ENCODE data around the gene ZNF574.

Gene ZNF574

GRCh38 chr19:42054205-42054604, 21.8 kb upstream of the ZNF574 start:
- no peak for DNase-seq (ENCODE audit: low read depth in 2 of 2)

DNA sequence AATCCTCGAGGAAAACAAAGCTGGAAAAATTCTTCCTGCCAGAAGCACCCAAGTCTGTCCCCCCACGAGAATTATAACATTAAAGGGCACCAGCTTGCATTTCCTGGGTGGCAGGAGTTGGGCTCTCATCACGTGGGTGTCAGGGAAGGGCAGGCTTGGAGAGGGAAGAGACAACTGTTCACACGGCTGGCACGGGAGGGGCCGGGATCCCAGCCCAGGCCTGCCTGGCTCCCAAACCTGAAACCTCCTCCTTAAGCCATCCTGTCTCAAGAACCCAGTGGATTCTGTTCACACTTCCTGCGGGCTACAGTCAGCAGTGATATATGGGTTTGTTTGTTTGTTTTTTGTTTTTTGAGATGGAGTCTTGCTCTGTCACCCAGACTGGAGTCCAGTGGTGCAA, 18.1 kb upstream of the ZNF574 start:
- no peak for DNase-seq (ENCODE audit: low read depth in 2 of 2)

- no peak for DNase-seq (ENCODE audit: low read depth in 2 of 2)
These were observed 16.8 kb upstream of the ZNF574 start for GRCh38 chr19:42059196-42059595.

- no peak for DNase-seq (ENCODE audit: low read depth in 2 of 2)
These were observed 15.8 kb upstream of the ZNF574 start for GRCh38 chr19:42060117-42060516.

DNA sequence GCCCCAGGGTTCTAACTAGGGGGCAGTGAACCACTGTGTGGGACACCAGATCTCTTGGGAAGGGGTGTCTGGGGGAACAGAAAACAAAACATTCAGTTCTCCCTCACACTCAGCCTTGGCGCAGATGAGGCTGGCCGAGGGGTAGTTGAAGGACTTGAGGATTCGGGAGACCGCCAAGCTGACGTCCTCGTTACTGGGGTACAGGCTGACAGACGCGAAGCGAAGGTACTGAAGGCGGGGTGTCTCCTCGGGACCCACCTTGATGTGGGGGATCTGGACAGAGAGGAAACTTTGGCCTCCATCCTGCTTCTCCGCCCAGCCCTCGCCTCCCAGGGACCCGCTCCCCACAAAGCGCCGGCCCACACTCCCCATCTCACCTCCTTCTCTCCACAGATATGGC, 13.6 kb upstream of the ZNF574 start:
- DNase-seq (ENCODE audit: low read depth in 2 of 2) = no peak

DNA sequence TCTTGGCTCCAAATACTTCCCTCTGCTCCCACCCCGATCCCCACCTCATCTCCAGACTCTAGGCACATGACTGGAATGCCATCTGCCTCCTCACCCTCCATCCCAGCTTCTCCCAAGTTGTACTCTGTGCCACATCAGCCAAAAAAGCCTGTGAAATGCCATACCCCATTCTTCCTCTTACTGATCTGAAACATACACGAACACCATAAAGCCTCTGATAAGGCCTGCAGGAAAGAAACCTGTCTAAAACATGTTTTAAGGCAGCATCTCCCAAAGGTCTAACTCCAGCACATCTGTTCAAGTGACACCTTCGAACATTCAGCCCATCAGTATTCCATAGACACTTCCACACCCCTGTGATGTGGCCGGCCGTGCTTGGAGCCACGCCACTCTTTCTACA, 11.5 kb upstream of the ZNF574 start:
- DNase-seq (ENCODE audit: low read depth in 2 of 2) = no peak

- no peak for DNase-seq (ENCODE audit: low read depth in 2 of 2)
These were observed 10.9 kb upstream of the ZNF574 start for GRCh38 chr19:42065051-42065450.

DNA sequence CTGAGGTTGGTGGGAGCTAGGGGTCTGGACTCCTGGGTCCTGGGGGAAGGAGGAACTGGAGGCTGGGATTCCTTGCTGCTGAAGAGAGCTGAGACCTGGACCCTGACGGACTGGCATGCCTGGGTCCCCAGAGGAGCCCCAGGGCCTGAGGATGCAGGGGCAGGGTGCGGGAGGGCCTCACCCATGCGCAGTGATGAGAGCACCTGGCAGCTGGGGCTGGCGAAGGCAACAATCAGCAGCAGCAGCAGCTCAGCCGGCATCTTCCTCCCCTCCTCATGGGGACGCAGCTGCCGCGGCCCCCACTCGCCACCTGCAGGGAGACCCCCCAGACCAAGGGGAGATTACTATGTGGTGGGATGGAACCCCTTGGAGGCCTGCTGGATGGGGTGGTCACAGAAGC, 10.5 kb upstream of the ZNF574 start:
- DNase-seq (ENCODE audit: low read depth in 2 of 2) = no peak

DNA sequence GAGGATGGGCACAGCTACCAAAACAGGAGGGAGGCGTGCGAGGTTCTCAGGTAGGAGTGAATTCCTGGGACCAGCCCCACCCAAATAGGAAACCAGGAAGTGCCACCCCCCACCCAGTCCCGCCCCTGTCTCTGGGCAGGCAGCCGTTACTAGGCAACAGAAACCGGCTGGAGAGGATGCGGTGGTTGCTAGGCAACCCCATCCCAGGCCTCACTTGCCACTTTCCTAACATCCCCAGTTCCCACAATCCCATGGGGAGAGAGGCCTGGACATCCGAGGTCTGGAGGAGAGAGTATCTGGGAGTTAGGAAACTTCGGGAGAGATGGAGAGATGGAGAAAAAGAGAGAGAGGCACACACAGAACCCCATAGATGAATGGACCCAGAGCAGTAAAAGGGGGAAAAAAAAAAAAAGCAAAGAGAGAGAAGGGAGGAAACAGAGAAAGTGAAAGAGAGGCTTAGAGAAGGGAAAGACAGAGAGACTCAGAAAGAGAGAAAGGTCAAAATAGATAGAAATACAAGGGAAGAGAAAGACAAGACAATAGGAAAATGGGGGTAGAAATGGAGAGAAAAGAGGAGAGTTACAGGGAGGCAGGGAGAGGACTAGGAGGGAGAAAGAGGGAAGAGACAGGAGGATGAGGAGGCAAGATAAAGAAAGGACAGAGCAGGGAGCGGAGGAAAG, 9.8 kb upstream of the ZNF574 start:
- no peak for DNase-seq (ENCODE audit: low read depth in 2 of 2)

- no peak for DNase-seq (ENCODE audit: low read depth in 2 of 2)
These were observed 8.6 kb upstream of the ZNF574 start for GRCh38 chr19:42067315-42067888.

DNA sequence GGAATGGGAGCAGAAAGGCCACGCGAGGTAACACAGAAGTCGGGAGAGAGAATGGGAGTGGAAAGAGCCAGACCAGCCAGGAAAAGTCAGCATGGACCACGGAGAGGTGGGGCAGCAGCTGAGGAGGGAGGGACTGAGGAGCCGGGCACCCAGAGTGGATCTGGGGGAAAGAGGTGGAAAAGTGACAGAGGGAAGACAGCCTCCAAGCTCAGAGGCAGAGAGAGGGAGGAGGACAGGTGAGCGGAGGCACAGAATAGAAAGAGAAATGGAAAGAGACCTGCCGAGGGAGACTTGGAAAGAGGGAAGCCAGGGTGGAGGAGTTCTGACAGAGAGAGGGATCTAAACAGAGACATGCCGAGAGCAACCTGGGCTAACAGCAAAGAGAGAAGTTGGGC, 7.6 kb upstream of the ZNF574 start:
- DNase-seq (ENCODE audit: low read depth in 2 of 2) = no peak

DNA sequence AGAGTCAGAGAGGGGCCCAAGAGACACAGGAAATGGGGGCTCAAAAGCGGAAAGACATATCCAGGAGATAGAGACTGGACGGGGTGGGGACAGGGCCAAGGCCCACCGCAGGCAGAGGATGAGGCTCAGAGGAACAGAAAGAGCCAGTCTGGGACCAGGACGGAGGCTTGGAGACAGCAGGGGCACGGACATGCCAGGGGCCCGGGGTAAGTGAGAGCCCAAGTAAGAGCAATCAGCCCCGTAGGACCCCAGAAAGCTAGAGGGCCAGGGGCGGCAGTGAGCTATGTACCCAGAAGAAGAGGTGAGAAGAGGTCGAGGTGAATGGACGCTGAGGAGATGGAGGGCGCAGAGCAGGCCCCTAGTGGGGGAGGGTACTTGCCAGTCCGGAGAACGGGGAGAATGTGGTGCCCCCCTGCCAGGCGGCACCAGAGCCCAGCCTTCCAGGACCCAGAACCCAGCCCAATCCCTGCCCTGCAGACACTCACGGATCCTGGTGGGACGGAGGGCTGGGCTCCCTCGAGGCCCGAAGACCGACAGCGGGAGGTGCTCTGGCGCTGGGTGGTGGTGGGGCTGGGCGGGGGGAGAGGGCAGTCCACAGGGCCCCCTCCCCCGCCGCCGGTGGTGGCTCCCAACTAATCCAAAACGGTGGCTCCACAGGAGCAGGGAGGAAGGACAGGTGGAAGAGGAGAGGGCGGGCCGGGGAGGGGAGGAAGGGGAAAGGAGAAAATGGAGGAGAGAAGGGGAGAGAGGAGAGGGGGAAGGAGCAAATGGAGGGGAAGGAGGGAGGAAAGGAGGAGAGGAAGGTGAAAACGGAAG, 7.0 kb upstream of the ZNF574 start:
- DNase-seq (ENCODE audit: low read depth in 2 of 2) = no peak

DNA sequence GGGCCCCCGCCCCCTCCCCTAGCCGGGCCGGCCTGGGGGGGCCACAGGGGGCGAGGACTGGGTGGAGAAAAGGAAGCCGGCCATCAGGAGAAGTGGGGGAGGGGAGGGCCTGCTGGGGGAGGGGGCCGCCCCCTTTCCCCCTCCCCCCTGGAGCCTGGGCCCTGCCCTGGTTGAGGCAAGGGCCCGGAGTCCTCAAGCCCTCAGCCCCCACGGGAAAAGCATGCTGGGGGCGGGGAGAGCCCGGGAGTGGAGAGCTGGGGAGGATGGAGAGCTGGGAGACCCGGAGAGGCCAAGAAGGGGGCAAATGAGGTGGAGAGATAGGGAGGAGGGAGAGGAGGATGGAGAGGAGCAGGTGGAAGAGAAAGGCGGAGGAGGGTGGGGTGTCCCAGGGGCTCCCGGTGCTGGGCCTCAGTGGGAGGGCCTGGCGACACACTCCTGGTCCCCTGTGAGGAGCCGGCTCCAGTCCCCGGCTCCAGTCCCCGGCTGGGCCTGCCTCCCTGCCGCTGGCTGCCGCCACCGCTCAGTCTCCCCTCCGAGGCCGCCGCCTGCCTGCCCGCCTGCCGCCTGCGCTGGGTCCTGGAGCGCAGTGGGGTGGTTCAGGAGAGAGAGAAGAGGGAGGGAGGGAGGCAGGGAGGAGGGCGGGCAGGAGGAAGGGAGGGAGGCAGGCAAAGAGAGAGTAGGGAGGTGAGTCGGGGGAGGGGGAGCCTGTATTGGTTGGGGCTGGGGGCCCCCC, 6.2 kb upstream of the ZNF574 start, which contains the start of gene GRIK5:
Gene GRIK5, minus strand, starts transcription at position 588 of the 733 bp plus-strand sequence. CDS start 4,436 bp downstream, outside the sequence.
- no peak for DNase-seq (ENCODE audit: low read depth in 2 of 2)

DNA sequence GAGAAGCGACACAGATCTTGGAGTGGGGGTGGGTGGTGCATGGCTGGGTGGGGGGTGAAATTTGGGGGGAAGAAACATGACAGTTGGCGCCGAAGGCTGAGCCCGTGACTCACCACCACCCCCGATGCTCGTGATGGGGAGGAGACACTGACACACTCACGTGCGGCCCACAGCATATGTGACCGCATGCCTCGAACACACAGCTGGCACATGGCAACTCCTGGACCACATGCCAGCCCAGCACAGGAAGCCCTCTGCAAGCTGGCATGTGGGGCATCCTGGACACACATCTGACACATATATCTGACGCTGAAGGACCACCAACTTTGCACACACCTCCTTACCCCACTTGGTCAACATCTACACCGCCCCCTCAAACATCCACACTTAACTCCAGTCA, 4.7 kb upstream of the ZNF574 start:
- no peak for DNase-seq (ENCODE audit: low read depth in 2 of 2)

DNA sequence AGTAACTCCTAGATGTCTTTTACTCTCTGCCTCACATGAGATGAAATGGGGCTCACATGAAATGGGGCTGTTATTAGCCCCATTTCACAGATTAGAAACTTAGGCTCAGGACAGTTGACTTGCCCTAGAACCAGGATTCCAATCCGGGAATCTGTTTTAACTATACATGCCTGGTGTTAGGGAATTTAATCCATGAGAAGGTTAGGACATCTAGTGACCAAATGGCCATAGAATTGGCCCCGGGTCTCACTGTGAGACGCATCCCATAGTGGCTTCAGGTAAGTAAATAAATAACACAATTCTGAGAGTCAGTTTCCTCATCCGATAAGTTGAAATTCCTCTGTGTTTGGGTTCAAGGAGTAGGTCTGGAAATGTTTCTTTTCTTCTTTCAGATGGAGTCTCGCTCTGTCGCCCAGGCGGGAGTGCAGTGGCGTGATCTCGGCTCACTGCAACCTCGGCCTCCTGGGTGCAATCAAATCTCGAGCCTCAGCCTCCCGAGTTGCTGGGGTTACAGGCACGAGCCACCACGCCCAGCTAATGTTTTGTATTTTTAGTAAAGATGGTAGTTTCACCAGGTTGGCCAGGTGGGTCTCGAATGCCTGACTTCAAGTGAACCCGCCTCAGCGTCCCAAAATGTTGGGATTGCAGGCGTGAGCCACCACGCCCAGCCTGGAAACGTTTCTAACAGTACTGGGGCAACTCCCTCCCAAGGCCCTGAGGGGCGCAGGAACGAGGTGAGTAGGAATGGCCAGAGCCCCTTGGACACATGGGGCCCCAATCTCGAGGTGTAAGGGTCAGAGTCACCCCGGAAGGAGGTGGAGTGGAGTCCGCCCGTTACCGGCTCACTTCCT, 1.2 kb upstream of the ZNF574 start:
- no peak for DNase-seq (ENCODE audit: low read depth in 2 of 2)

DNA sequence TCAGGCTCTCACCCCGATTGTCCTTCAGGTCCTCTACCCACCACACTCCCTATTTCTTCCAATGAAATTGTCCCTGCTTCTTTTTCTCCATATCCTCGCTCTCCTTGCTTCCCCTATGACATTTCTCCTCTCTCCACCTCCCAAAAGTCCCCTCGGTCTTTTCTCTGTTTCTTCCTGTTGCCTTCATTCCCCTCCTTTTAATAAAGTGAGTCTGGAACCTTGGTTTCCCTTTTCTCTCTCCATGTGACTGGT, 676 bp upstream of the ZNF574 start:
- DNase-seq (ENCODE audit: low read depth in 2 of 2) = no peak

DNA sequence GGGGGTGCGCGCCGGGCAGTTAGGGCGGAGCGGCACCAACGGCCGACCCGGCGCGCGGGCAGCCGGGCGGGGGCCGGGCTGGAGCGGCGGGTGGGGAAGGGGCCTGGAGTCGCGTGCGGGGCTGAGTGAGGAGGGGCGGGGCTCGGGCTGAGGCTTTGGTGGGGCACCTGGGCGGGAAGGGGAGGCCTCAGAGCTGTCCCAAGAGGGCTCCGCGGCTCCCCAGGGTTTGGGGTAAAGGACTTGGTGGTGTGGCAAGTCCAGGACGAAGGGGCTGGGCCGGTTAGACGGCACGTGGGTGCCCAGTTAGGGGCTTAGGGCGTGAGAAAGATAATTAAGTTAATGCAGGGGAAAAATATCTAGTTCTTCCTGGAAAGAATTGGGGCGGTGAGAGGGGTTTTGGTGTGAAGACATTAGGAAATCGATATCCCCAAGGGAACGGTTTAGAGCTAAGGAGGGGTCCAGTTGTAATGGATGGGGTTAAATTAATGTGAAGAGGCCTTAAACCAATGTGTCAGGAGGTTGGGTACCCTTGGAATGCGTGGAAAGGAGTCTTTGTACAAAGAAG, 496 bp downstream of the ZNF574 start:
- DNase-seq (ENCODE audit: low read depth in 2 of 2) = peak; percentile 22 to 30

- no peak for DNase-seq (ENCODE audit: low read depth in 2 of 2)
These were observed 2.1 kb downstream of the ZNF574 start for GRCh38 chr19:42078058-42078457.

DNA sequence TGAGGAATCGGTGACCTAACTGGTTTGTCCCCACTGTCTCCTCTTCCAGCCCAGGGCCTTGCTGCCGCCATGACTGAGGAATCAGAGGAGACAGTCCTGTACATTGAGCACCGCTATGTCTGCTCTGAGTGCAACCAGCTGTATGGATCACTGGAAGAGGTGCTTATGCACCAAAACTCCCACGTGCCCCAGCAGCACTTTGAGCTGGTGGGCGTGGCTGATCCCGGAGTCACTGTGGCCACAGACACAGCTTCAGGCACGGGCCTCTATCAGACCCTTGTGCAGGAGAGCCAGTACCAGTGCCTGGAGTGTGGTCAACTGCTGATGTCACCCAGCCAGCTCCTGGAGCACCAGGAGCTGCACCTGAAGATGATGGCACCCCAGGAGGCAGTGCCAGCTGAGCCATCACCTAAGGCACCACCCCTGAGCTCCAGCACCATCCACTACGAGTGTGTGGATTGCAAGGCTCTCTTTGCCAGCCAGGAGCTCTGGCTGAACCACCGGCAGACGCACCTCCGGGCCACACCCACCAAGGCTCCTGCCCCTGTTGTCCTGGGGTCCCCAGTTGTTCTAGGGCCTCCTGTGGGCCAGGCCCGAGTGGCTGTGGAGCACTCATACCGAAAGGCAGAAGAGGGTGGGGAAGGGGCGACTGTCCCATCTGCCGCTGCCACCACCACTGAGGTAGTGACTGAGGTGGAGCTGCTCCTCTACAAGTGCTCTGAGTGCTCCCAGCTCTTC, 2.7 kb downstream of the ZNF574 start:
- no peak for DNase-seq (ENCODE audit: low read depth in 2 of 2)

DNA sequence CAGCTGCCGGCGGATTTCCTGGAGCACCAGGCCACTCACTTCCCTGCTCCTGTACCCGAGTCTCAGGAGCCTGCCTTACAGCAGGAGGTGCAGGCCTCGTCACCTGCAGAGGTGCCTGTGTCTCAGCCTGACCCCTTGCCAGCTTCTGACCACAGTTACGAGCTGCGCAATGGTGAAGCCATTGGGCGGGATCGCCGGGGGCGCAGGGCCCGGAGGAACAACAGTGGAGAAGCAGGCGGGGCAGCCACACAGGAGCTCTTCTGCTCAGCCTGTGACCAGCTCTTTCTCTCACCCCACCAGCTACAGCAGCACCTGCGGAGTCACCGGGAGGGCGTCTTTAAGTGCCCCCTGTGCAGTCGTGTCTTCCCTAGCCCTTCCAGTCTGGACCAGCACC, 3.3 kb downstream of the ZNF574 start:
- DNase-seq (ENCODE audit: low read depth in 2 of 2) = no peak
